H9 (cell line): ENCODE measurements around the gene TRMT112. TPM values are rescaled to one million over a fixed set of nuclear protein-coding genes. Genes with fewer than 3 reads are reported as not detected.

Experiments used
- DNase-seq: peaks from one replicate; pipeline ENCODE4 v3.0.0-alpha.2; 2017
- H2AFZ ChIP-seq: one replicate; pipeline ENCODE4 v1.6.1; 2013; ENCODE audit warnings: mild to moderate bottlenecking, low read length, control low read depth, moderate library complexity
- H2AK5ac ChIP-seq: 2 replicates; pipeline ENCODE4 v1.6.1; 2013; ENCODE audit warnings: low read length, control low read depth, mixed read lengths; ENCODE audit not compliant: insufficient read length
- H2BK120ac ChIP-seq: one replicate; pipeline ENCODE4 v1.6.1; 2013; ENCODE audit warnings: low read depth, mild to moderate bottlenecking, low read length, control low read depth, inconsistent platforms; ENCODE audit not compliant: poor library complexity, severe bottlenecking
- H2BK12ac ChIP-seq: 2 replicates; pipeline ENCODE4 v1.6.1; 2013; ENCODE audit warnings: low read length, control low read depth, mixed read lengths, low read depth; ENCODE audit not compliant: insufficient read length
- H2BK15ac ChIP-seq: 2 replicates; pipeline ENCODE4 v1.6.1; 2013; ENCODE audit warnings: low read depth, low read length, control low read depth
- H2BK20ac ChIP-seq: one replicate; pipeline ENCODE4 v1.6.1; 2013; ENCODE audit warnings: low read depth, mild to moderate bottlenecking, low read length, control low read depth, inconsistent platforms; ENCODE audit not compliant: poor library complexity, severe bottlenecking
- H2BK5ac ChIP-seq: 2 replicates; pipeline ENCODE4 v1.6.1; 2013; ENCODE audit warnings: low read length, control low read depth, mixed read lengths; ENCODE audit not compliant: insufficient read length
- H3K14ac ChIP-seq: 2 replicates; pipeline ENCODE4 v1.6.1; 2013; ENCODE audit warnings: low read length, control low read depth; ENCODE audit not compliant: insufficient read depth
- H3K18ac ChIP-seq: 2 replicates; pipeline ENCODE4 v1.6.1; 2013; ENCODE audit warnings: low read depth, mild to moderate bottlenecking, mixed read lengths, low read length, control low read depth; ENCODE audit not compliant: insufficient read length
- H3K23ac ChIP-seq: 2 replicates; pipeline ENCODE4 v1.6.1; 2013; ENCODE audit warnings: low read length, control low read depth, mixed read lengths, low read depth; ENCODE audit not compliant: insufficient read length
- H3K23me2 ChIP-seq: 2 replicates; pipeline ENCODE4 v1.6.1; 2013; ENCODE audit warnings: low read depth, mild to moderate bottlenecking, mixed read lengths, low read length, control low read depth; ENCODE audit not compliant: insufficient read length, poor library complexity, severe bottlenecking
- H3K27ac ChIP-seq: 2 replicates; pipeline ENCODE4 v1.5.1; 2013; ENCODE audit warnings: low read length, control low read depth, mixed read lengths, low read depth; ENCODE audit not compliant: insufficient read length
- H3K27me3 ChIP-seq: 2 replicates; pipeline ENCODE4 v1.6.1; 2013; ENCODE audit warnings: low read length, control low read depth, inconsistent platforms; ENCODE audit not compliant: insufficient read depth
- H3K4ac ChIP-seq: 2 replicates; pipeline ENCODE4 v1.6.1; 2013; ENCODE audit warnings: low read depth, mild to moderate bottlenecking, control low read depth, inconsistent platforms, low read length, moderate library complexity
- H3K4me1 ChIP-seq: 2 replicates; pipeline ENCODE4 v1.6.1; 2013; ENCODE audit warnings: low read length, control low read depth, inconsistent platforms; ENCODE audit not compliant: insufficient read depth
- H3K4me2 ChIP-seq: 2 replicates; pipeline ENCODE4 v1.6.1; 2013; ENCODE audit warnings: low read length, control low read depth, mixed read lengths; ENCODE audit not compliant: insufficient read length, insufficient read depth
- H3K56ac ChIP-seq: 2 replicates; pipeline ENCODE4 v1.6.1; 2013; ENCODE audit warnings: low read depth, mild to moderate bottlenecking, mixed read lengths, low read length, control low read depth; ENCODE audit not compliant: insufficient read length
- H3K79me1 ChIP-seq: 2 replicates; pipeline ENCODE4 v1.6.1; 2013; ENCODE audit warnings: low read depth, mild to moderate bottlenecking, moderate library complexity, low read length, control low read depth, inconsistent platforms; ENCODE audit not compliant: insufficient read depth, poor library complexity, severe bottlenecking
- H3K79me2 ChIP-seq: 2 replicates; pipeline ENCODE4 v1.6.1; 2013; ENCODE audit warnings: low read length, control low read depth, inconsistent platforms; ENCODE audit not compliant: insufficient read depth
- H3K9ac ChIP-seq: 2 replicates; pipeline ENCODE4 v1.6.1; 2013; ENCODE audit warnings: low read length, control low read depth, mixed read lengths; ENCODE audit not compliant: insufficient read length; ENCODE audit errors: extremely low read depth
- H3K9me3 ChIP-seq: one replicate; pipeline ENCODE4 v1.6.1; 2013; ENCODE audit warnings: low read depth, low read length, inconsistent platforms; ENCODE audit not compliant: control insufficient read depth
- H3T11ph ChIP-seq: one replicate; pipeline ENCODE4 v1.6.1; 2013; ENCODE audit warnings: mild to moderate bottlenecking, low read length, control low read depth, inconsistent platforms
- H4K20me1 ChIP-seq: one replicate; pipeline ENCODE4 v1.6.1; 2013; ENCODE audit not compliant: control insufficient read depth, insufficient read length, insufficient read depth
- H4K5ac ChIP-seq: 2 replicates; pipeline ENCODE4 v1.6.1; 2013; ENCODE audit warnings: low read depth, mild to moderate bottlenecking, mixed read lengths, low read length, control low read depth; ENCODE audit not compliant: insufficient read length
- H4K8ac ChIP-seq: replicated peaks from 2 replicates; pipeline ENCODE4 v1.6.1; 2013; ENCODE audit warnings: low read length, control low read depth, mixed read lengths, low read depth; ENCODE audit not compliant: insufficient read length
- H4K91ac ChIP-seq: 2 replicates; pipeline ENCODE4 v1.6.1; 2013; ENCODE audit warnings: low read depth, mild to moderate bottlenecking, moderate library complexity, mixed read lengths, low read length, control low read depth; ENCODE audit not compliant: insufficient read length
- H3K27ac Mint-ChIP-seq, 3 experiments: 2 replicates in 2 of 3; 3 replicates in 1 of 3; pipeline ENCODE4 v1.8.0; 2020 to 2021; ENCODE audit warnings: mixed read lengths in 3 of 3, mild to moderate bottlenecking in 1 of 3, moderate library complexity in 1 of 3
- H3K27me3 Mint-ChIP-seq: 2 replicates; pipeline ENCODE4 v1.8.0; 2021; ENCODE audit warnings: low read depth, mild to moderate bottlenecking, moderate library complexity, mixed read lengths
- H3K36me3 Mint-ChIP-seq, 3 experiments: 2 replicates in 2 of 3; 3 replicates in 1 of 3; pipeline ENCODE4 v1.8.0; 2020 to 2021; ENCODE audit warnings: low read depth in 3 of 3, mixed read lengths in 3 of 3; ENCODE audit not compliant: insufficient read depth in 1 of 3
- H3K4me1 Mint-ChIP-seq, 2 experiments: 2 replicates each; pipeline ENCODE4 v1.8.0; 2020; ENCODE audit warnings: mixed read lengths in 2 of 2
- H3K4me3 Mint-ChIP-seq, 2 experiments: 2 replicates in 1 of 2; 3 replicates in 1 of 2; pipeline ENCODE4 v1.8.0; 2020 to 2021; ENCODE audit warnings: mild to moderate bottlenecking in 2 of 2, mixed read lengths in 2 of 2, moderate library complexity in 1 of 2
- H3K9me3 Mint-ChIP-seq, 2 experiments: 2 replicates in 1 of 2; 3 replicates in 1 of 2; pipeline ENCODE4 v1.8.0; 2020; ENCODE audit warnings: mild to moderate bottlenecking in 2 of 2, mixed read lengths in 2 of 2, moderate library complexity in 1 of 2
- CTCF ChIP-seq: fragments of 200-600 bp; sonication (generic); conservative IDR thresholded peaks from 3 replicates; pipeline ENCODE4 v1.8.0; 2021; ENCODE audit warnings: antibody characterized with exemption, mild to moderate bottlenecking
- WGBS: extraction: QIAGEN DNeasy Blood & Tissue Kit; methylation state at CpG from one replicate; pipeline ENCODE4 v1.1.7; 2013; ENCODE audit warnings: missing lambda C conversion rate, low lambda C conversion rate, mixed read lengths; ENCODE audit not compliant: insufficient read length; ENCODE audit errors: extremely low coverage; 5-methylcytosine and 5-hydroxymethylcytosine counted together
- total RNA-seq: library from RNA; stranded (reverse); gene quantifications from 2 replicates; pipeline ENCODE4 v1.2.1, GENCODE V29; 2021

The TRMT112 gene
- total RNA-seq, 1 experiment from 2014 or later = 315 TPM

DNA sequence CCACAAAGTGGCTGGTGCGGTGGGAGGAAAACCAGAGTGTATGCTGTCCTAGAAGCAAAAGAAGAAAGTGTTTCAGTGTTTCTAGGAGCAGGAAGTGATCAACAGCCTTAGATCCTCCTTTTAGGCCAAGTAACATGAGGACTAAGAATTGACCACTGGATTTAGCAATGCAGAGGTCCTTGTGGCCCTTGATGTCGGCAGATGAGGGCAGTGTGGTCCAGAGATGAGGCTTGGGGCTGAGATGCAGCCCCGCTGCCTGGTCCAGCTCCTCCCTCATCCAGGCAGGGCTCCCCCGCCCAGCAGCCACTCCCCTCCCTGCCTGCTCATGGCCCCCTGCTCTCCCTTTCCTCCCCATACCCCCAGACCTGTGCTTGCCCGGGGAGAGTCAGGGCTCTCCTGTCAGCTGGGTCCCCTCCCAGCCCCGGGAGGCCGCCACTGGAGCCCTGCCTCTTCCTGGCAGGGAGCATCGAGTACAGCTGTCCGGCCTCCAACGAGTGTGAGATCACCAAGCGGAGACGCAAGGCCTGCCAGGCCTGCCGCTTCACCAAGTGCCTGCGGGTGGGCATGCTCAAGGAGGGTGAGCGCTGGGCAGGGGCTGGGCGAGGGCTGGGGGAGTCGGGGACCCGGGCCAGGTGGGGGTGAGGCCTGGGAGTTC is 3.7 kb downstream of the TRMT112 start:
- H2AFZ ChIP-seq = no peak overlapping the region
- H3K79me2 ChIP-seq = peaks cover 4% of the 10 kb centered on the region; the same call in 1 of the 2 replicates
- DNase-seq = no peak
- Mint-ChIP-seq H3K9me3 (no peaks in the 10 kb centered on the region), H3K4me3 (no peak overlapping the region), H3K27ac (peak overlapping the region in 1 of 3 experiments; percentile 24; a peak in 2 of 7 replicates), H3K36me3 (peaks cover 18 to 41% (median 20%) of the 10 kb centered on the region in 3 experiments; a peak in 6 of 7 replicates), H3K27me3 (no peaks in the 10 kb centered on the region), H3K4me1 (peaks cover 7 to 8% of the 10 kb centered on the region in 2 experiments)
- no peak overlapping the region for H4K91ac ChIP-seq
- no peak overlapping the region for H4K5ac ChIP-seq
- no peak overlapping the region for H3K4me2 ChIP-seq
- H3K9me3 ChIP-seq = no peaks in the 10 kb centered on the region
- H2AK5ac ChIP-seq = no peak overlapping the region
- WGBS = no CpG with 5 or more reads among the region's 18 CpGs
- TF ChIP-seq CTCF = no peak
- H3K79me1 ChIP-seq = no peaks in the 10 kb centered on the region
- no peak overlapping the region for H3K18ac ChIP-seq
- no peaks in the 10 kb centered on the region for H3K27me3 ChIP-seq
- no peak overlapping the region for H3K9ac ChIP-seq
- no peak overlapping the region for H4K8ac ChIP-seq
- peaks cover 3% of the 10 kb centered on the region for H3K23me2 ChIP-seq
- no peak overlapping the region for H2BK15ac ChIP-seq
- H2BK12ac ChIP-seq = no peak overlapping the region
- no peak overlapping the region for H3K4ac ChIP-seq
- H3K27ac ChIP-seq = no peak overlapping the region
- H3T11ph ChIP-seq = no peak overlapping the region
- H2BK5ac ChIP-seq = no peak overlapping the region
- no peaks in the 10 kb centered on the region for H3K4me1 ChIP-seq
- H3K14ac ChIP-seq = no peak overlapping the region
- H2BK20ac ChIP-seq = no peak overlapping the region
- H2BK120ac ChIP-seq = no peak overlapping the region
- H4K20me1 ChIP-seq = no peaks in the 10 kb centered on the region
- no peak overlapping the region for H3K23ac ChIP-seq
- H3K56ac ChIP-seq = no peak overlapping the region
